HG03520 (cell line): ENCODE results near the gene BAK1.

Source experiments
- ATAC-seq: cut with Tn5 transposase; IDR thresholded peaks from one replicate; pipeline ENCODE4 v1.9.1; 2021; ENCODE audit warnings: mild to moderate bottlenecking, moderate library complexity; ENCODE audit not compliant: unreplicated experiment

BAK1 gene

DNA sequence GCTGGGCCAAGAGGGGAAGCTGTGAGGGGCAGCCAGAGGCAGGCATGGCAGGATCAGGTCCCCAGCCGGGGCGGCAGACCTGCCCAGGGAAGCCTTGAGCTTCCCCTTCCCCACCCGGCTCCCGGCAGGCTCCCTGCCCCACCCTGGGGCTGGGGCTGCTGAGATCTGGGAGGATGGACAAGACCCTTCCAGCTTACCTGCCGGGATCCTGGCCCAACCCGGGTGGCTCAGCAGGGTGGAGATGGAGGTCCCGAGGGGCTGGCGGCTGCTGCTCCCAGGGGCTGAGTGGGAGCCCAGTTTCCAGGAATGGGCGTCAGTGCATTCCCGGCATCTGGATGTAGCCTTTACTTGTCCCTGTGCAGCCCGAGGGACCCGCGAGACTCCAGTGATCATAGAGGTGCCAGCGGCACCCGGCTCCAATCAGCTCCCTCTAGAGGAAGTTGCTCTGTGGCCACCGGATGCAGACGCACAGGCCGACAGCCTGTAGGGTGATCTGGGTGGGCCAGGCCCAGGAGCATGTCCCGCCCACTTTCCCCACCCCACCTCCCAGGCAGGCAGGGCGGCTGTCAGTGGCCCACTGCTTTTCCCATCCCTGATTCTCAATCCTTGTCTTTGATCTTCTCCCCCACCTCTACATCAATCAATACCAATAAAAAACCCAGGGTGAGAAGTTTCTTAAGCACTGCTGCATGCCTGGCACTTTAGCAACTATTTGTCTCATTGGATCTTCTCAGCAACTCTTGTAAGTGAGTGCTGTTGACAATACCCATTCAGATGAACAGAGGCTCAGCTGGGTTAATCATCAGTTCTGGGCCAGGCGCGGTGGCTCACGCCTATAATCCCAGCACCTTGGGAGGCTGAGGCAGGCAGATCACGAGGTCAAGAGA lies at the start of gene BAK1:
Gene BAK1 (minus strand): TSS at position 449 of the 887 bp plus-strand sequence. CDS start 2,672 bp downstream, outside the sequence.
- ATAC-seq = peak; percentile 83

DNA sequence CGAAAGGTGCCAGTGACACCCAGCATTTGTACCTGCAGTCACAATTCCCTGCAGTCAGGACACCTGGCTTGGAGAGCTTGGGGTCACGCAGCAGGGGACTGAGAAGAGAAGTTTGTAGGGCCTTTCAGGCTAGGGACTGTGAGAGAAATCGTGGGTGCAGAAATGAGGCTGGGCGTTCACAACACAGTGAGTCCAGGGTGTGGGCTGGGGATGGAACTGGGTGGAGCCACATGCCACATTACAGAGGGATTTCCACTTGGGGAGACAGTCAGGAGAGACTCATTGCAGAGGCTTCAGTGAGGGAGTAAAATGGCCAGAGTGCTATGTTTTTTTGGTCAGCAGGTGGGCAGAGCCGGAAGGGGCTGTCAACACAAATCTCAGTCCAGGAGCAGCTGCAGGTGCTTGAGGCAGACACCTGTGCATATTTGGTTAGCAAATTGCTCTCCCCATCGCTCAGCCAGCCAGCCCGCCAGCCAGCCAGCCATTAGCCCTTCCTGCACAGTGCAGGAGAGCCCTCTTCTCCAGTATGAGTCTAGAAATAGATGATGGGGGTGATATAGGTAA lies 48.4 kb upstream of the BAK1 start:
- ATAC-seq = no peak

DNA sequence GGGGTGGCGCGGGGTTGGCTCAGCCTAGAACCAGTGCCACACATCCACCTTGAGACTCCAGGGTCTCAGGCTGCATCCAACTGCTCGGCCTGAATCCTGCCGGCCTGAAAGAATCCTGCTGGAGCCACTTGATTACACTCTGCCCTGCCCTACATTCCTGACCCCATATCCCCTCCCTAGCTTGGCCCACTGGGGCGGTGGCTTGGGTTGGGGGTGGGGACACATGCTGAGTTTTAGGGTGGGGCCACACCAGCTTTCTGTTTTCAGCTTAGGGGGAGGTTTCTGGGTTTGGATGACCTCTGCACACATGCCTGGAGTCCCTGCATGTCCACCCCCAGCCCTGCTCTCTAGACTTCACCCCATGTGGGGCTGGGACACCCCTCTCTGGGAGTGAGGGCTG lies 47.8 kb upstream of the BAK1 start:
- no peak for ATAC-seq

DNA sequence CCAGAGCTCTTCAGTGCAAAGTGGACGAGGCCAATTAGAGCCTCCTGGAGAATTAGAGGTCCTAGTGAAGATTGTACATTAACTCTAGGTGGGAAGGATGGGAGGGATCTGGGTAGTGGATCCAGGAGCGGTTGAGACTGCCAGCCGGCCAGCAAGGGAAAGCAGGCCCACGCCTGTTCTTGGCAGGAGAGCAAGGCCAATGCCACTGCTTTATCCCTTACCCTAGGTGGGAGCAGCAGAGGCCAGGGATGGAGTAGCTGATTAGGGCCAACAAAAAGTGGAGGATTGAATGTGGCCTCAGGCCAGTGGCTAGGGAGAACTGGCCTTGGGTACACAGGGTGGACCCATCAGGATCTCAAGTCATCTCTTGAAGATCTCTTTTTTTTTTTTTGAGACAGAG lies 44.8 kb upstream of the BAK1 start:
- no peak for ATAC-seq

DNA sequence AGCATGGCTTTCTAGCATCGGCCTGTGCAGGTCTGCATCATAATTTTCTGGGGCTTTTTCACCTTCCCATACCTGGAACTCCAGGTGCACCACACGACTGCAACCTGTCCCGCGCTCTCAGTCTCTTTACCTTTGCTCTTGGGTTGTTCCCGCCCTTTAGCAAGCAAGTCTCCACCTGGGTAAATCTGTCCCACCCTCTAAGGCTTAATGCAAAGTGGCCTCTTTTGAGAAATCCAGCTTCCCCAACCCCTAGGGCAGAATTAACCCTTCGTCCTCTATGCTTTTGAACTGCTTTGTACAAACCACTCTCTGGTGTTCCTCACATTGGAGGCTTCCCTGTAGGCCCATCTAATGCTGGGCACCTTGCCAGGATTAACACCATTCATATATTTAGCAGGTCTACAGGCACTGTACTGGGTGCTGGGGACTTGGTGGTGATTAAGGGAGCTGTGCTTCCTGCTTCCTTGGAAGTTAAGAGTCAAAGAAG lies 43.9 kb upstream of the BAK1 start:
- ATAC-seq = no peak

DNA sequence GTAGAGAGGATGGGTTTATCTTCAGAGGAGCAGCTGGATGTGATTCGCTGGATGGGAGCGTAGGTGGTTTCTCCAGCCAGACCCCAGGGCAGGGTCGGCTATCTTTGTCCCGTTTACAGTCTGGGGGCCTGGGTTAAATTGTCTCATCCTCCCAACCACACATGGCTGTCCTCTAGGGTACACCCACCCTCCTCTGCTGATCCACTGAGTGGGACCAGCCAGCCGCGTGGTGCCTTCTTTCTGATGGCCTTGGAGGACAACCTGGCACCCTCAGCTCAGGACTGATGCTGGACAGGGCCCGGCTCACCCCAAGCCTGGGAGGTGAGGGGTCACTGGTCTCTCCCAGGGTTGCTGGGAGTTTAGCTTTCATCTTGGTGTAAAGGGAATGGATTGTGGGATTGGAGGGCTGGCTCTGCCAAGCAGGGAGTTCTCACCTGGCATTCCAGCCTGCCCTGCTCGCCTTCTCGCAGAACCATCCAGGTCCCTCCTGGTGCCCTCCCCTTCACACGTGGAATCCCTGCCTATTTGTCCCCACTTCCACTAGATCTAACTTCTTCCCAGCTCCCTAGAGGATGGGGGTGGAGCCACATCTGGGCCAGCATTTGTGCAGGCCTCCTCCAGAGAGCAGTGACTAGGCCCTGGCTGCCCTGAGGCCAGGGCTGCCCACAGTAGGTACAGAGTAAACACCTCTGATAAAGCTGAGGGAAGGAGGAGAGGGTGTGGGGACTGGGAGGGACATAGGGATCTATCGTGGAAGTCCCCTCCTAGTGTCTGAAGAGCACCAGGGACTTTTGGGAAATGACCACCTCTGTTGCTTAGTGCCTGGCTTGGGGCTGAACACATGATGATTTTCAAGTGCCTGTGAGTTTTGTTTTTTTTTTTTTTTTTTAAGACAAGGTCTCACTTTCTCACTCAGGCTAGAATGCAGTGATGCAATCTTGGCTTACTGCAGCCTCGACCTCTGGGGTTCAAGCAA lies 42.7 kb upstream of the BAK1 start:
- no peak for ATAC-seq

DNA sequence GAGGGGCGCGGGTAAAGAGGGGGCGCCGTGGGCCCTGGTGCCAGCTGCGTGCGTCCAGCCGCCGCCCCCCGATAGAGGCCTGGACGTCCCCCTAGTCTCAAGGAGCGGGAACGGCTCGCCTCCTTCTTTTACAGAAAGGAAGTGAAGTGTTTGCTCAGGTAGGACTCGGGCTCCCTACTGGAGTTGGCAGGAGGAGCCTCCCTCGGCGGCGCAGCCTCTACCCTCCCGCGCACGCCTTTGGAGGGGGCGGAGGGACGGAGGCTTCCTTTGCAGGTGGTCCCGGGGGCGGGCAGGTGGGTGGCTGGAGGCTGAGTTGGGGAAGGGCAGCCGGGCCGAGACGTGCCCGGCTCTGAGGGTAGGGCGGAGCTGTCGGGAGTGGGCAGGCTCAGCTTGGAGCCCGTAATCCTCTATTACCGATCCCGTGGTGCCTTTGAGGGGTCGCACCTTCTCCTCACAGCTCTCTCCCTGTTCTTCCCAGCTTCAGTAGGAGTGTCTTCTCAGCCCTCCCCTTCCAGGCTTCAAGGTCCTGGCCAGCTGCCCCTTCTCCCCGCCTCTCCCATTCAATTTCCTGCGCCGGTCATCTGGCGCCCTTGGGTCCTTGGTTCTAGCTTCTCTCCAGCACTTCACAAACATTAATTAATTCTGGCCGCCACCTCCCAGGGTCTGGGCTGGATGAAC lies 41.8 kb upstream of the BAK1 start:
- ATAC-seq = peak; percentile 12

DNA sequence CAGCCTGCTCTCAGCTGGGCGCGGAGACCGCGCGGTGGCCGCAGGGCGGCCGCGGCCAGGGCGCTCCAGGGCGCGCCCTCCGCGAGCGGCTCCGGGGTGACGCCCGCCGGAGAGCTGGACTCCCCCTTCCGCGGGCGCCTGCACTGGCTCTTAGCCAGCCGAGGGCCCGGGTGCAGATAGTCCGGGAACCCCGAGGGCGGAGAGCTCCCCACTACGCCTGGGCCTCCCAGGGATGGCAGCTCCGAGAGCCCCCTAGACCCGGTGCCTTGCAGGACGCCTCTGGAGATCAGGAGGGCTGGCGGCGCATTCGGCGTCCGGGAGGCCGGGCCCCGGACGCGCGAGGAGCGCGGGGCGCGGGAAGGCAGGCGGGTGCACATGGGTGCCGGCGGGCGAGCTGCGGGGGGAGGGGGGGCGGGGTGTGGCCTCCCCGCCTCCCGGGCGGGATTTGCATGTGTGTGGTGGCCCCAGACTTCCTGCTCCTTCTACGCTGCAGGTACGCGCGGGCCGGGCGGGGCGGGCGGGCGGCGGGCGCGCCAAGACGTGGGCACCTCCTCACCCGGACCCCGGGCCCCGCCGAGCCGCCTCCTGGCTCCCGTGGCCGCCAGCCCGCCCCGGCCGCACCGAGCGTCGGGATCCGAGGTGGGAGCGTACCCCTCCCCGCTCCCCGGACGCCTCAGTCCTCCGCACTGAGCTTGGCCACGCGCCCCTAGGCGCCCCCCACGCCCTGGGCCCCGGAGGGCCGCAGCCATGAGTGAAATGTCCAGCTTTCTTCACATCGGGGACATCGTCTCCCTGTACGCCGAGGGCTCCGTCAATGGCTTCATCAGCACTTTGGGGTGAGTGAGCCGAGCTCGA lies 41.0 kb upstream of the BAK1 start, which contains the start of gene ITPR3:
Gene ITPR3 (plus strand): TSS at position 467 of the 855 bp plus-strand sequence. CDS start 281 bp downstream, at position 748.
- peak; percentile 67 for ATAC-seq

DNA sequence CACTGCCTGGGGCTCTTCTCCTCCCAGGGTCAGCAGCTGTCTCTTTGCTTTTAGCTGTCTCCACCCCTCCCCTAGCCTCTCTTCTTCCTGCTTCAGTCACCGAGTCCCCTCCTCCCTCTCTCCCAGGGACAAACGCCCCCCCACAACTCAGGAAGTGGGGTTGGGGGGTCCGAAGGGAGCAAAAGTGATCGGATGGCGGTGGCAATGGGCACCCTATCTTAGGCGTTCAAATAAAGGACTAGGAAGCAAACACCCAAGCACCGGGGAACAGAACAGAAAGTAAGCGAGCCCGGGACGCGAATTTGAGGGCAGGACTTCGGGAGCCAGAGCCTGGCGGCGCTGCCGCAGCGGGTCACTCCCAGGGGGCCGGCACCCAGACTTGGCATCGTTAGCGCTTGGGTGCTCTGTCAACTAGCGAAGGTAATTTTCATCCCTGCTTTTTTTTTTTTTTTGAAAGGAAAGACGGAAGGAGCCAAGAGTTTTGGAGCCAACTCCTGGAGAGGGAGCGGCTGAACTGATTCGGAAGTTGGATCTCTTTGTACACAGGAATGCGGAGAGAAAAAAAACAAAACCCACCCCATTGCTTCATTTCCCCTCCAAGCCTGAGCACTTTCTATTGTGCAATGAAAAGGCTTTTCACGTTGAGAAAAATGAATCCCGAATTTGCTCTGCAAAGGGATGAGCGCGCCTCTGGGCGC lies 40.2 kb upstream of the BAK1 start:
- no peak for ATAC-seq

DNA sequence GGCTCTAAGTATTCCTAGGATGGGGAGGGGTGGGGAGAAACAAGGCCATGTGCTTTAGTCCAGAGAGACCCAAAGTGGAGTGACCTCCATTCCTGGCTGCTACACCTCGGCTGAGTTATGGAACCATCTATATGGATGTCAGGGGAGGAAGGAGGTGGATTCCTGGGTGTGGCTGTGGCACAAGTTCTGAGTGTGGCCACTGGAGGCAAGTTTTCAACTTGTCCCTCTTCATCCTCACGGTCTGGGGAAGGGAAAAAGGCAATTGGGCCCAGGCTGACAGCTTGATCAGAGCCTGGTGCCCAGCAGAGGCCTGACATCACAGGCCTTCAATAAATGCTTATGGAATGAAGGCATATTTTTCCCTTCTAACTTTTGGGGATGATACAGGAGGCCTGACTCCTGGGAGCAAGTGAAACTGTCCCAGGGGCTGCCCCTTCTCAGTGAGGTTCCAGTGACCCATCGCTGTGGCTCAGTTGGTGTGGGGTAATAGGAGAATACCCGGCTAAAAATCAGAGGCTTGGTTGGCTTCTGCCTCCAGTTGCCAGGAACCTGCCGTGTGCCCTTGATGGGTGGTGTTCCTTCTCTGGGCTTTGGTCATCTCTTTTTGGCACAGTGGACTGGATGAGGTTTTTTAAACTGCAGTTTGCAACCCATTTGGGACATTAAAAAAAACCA lies 39.2 kb upstream of the BAK1 start:
- ATAC-seq = no peak

DNA sequence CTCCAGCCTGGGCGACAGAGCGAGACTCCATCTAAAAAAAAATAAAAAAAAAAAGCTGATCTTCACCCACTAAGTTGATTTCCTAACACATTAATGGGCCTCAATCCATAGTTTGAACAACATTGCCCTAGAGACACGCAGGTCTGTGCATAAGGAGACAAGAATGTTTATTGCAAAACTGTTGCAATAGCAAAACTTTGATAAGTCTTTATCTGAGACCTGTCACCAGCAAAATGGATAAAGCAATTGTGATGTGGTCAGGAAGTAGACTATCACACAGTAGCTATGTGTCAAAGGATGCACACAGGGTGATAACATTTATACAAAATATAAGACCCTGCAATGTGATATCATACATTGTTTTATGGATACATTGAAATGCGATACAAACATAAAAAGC lies 36.8 kb upstream of the BAK1 start:
- no peak for ATAC-seq

DNA sequence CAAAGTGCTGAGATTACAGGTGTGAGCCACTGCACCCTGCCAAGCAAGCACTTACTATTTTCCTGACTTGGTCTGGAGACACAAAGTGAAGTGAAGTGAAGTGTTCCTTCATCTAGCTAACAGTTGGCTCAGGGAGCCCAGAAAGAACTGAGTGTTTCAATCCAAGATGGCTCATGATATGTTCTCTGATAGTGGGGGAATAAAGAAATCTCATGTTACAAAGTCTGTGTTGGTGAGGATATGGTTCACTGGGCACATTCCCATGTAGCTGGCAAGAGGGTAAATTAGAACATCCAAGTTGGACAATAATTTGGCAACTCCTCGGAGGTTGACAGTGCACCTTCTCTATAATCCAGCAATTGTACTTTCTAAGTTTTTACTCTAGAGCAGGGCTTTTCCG lies 36.0 kb upstream of the BAK1 start:
- ATAC-seq = no peak

DNA sequence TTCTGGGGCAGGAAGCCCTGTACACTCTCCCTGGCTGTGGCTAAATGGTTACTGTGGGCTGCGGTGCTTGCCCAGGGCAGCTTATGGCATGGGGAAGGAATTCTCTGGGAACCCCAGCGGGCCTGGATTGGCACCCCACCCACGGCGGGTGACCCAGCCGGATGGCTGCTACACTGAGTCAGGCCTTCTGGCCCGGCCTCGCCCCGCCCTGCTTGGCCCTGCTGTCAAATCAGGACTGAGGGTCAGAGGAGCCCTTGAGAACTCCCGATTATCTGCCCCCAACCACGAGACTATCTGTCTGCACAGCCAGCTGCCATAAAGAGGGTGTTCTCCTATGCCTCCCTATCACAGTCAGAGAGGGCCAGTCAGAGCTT lies 33.7 kb upstream of the BAK1 start:
- ATAC-seq = no peak

DNA sequence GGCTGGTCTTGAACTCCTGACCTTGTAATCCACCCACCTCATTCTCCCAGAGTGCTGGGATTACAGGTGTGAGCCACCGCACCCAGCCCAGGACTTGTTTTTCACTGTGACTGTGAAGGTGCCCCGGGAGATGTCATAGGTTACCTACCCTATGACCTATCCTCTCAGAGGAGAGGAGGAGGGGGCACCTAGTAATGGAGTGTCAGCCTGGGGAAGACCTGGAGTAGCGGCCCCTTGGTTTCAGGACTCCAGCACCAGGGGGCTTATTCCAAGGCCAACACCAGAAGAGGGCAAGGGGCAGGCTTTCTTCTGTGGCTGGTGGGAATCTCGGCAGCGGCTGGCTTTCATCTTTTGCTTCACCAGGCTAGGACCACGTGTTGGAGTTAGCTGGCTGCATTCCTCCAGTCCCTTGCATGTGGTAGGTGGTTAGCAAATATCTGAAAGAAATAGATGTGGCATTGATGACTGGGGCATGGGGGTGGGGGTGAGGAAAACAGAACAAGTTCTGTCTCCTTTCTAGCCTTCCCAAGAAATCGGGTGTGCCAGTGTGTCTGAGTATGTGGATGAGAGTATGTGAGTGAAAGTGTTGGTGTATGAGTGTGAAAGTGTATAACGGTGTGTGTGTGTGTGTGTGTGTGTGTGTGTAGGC lies 33.2 kb upstream of the BAK1 start:
- no peak for ATAC-seq

DNA sequence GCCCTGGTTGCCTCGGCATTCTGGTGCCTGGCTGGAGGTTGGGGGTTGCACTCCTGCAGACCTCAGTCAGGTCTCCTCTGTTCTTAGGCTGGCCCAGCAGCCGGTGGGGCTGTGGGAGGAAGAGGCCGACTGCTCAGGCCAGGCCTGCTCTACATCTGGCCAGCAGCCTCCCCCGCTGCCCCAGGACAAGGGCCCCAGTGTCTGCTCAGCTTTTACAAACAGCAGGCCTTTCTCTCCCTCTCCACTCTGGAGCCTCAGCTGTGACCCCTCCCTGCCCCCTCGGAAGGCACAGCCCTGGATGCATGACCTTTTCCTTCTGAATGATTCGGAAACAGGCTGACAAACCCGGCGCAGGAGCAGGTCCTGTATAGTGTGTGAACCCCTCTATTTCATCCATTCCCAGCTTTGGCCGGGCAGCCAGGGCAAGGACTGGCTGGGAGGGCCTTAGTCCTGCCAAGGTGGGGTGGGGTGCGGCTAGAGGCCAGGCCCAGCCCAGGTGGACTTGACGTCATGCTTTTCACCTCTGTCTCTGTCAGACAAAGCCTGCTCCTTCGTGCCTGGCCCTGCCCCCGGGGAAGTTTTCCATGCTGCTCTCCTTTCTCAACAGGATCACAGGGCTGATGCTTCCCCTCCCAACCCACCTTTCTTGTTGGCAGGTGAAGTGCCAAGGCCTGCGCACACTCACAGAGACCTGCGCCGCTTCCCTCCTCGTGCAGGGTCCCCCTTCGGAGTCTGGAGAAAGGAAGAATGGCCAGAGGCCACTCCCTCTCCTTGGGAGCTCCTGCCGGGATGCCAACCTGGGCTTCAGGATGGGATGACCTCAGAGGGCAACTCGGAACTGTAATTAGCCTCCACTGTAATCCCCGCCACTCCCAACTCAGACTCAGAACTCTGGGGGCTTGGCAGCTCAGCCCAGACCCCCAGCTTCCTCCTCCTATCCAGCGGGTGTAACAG lies 31.0 kb upstream of the BAK1 start:
- ATAC-seq = no peak

DNA sequence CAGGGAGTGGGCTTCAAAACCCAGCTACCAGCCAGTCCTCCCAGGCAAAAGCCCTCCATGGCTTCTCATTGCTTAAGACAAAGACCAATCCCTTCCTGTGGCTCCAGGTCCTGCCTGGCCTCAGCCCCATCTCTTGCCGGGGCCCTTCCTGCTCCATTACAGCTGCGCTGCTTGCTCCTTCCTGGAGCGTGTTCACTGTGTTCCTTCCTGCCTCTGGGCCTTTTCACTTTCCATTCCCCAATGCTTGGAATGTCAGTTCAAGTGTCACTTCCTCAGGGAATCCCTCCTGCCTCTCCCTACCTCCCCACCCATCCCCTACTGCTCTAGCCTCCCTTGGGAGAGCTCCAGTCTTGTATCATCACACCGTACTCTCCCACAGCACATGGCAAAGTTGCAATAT lies 30.0 kb upstream of the BAK1 start:
- ATAC-seq = no peak

DNA sequence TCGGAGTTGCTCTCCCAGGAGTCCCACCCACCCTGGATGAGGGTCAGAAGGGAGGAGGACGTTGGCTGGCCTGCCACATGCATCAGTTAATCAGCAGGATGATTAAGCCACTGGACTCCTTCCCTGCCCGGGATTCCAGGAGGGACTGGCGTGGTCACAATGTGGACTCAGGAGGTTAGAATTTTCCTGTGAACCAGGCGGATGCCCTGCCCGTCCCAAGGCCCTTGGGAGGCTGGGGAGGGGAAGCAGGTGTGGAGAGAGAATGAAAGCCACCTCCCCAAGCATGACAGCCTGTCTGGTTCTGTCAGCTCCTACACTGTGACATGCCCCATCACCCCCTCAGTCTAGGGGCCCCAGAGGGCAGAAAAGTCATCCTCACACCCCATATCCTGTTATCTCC lies 29.5 kb upstream of the BAK1 start:
- no peak for ATAC-seq
